ENCODE data around the gene FAM83C. TPM values are rescaled to one million over a fixed set of nuclear protein-coding genes. Genes with fewer than 3 reads are reported as not detected.

The FAM83C gene
- total and polyA plus RNA-seq, 2 donors (not counting 1 experiment from before 2014, with no cell fraction given), result 0.02 TPM; not detected in 1

DNA sequence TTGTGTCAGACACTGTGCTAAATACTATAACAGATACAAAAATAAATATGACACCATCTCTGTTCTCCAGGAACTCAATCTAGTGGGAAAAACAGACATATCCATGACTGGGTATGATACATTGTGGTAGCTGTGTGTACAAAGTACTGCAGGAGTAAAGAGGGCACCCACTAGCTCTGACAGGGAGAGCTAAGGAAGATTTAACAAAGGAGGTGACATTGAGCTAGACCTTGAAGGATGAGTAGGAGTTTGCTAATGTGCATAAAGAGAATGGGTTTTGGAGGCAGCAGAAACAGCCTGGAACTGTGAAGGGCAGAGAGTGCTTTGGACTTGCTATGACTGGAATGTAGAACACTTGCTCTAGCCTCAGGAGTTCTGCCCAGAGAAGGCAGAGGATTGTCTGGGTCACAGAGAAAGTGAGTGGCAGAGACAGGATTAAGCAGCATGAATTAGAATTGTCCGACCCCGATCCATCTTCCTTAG lies 51.4 kb downstream of the FAM83C start:
- Histone ChIP-seq H3K27me3 (ENCODE audit: control insufficient read depth, insufficient read depth, low read length) (peaks cover 13% of the 10 kb centered on the region), H4K20me1 (ENCODE audit: control insufficient read depth, extremely low read depth, insufficient read depth, low read length) (no peaks in the 10 kb centered on the region), H3K4me3 (replicated peaks in 1 of 4; ENCODE audit: control extremely low read depth in 1 of 4, insufficient read depth in 1 of 4, low read depth in 3 of 4, low read length in 4 of 4) (no peak overlapping the region), H3K27ac (ENCODE audit: insufficient read depth, low read length) (no peak overlapping the region), H3K4me1 (ENCODE audit: control insufficient read depth, extremely low read depth, insufficient read depth, low read length) (no peaks in the 10 kb centered on the region), H3K36me3 (ENCODE audit: control insufficient read depth, insufficient read depth, low read length) (no peaks in the 10 kb centered on the region), H3K9me3 (ENCODE audit: control insufficient read depth, insufficient read depth, low read depth, low read length) (no peaks in the 10 kb centered on the region), H3K9ac (ENCODE audit: insufficient read depth, low read length) (no peak overlapping the region), H2AFZ (ENCODE audit: low read length) (no peak overlapping the region), H3K79me2 (ENCODE audit: control insufficient read depth, insufficient read depth, low read length) (no peaks in the 10 kb centered on the region), H3K4me2 (ENCODE audit: extremely low read depth, insufficient read depth, low read length) (no peak overlapping the region)
- TF ChIP-seq, protein P1, sequence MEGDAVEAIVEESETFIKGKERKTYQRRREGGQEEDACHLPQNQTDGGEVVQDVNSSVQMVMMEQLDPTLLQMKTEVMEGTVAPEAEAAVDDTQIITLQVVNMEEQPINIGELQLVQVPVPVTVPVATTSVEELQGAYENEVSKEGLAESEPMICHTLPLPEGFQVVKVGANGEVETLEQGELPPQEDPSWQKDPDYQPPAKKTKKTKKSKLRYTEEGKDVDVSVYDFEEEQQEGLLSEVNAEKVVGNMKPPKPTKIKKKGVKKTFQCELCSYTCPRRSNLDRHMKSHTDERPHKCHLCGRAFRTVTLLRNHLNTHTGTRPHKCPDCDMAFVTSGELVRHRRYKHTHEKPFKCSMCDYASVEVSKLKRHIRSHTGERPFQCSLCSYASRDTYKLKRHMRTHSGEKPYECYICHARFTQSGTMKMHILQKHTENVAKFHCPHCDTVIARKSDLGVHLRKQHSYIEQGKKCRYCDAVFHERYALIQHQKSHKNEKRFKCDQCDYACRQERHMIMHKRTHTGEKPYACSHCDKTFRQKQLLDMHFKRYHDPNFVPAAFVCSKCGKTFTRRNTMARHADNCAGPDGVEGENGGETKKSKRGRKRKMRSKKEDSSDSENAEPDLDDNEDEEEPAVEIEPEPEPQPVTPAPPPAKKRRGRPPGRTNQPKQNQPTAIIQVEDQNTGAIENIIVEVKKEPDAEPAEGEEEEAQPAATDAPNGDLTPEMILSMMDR (conservative IDR thresholded peaks at IDR 0.05 in 1 of 2, IDR thresholded peaks at IDR 0.05 in 1 of 2; ENCODE audit: low read depth in 1 of 2, low read length in 2 of 2), result no peak
- no peak for TF ChIP-seq EZH2 (IDR thresholded peaks at IDR 0.05; ENCODE audit: low read length, missing control alignments)
- DNase-seq (ENCODE audit: low read depth in 2 of 2), result no peak

DNA sequence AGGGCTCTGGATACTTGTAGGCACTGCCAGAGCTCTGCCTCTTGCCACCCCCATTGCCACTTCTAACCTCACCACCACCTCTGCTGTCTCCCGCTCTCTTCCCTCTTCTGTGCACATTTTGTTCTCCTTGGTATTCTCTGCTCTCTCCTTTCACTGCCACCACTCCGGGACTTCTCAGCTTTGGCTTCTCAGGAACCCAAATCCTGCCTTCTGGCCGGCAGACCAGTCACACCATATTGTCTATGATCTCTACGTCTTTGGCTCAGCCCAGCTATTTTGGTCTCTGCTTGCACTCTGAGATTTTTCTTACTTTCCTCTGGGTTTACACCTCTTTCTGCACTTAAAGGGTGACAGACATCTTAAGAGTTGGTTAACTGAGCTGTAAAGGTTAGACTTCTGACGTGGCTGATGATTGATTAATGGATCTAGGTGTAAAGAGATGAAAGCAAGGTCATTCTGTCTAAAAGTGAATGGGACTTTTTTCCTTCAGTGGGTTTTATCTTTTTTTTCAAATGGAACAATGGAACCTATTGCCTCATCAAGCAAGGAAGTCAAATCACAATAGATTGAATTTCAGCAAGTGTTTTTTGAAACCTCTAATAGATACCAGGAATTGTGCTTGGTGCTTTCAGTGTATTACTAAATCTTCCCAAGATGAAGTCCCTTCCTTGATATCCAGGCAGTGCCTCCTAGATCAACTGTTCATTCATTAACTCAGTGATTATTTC lies 52.0 kb downstream of the FAM83C start:
- Histone ChIP-seq H3K4me3 (replicated peaks in 1 of 4; ENCODE audit: control extremely low read depth in 1 of 4, insufficient read depth in 1 of 4, low read depth in 3 of 4, low read length in 4 of 4) (no peak overlapping the region), H3K79me2 (ENCODE audit: control insufficient read depth, insufficient read depth, low read length) (no peaks in the 10 kb centered on the region), H3K36me3 (ENCODE audit: control insufficient read depth, insufficient read depth, low read length) (no peaks in the 10 kb centered on the region), H3K4me2 (ENCODE audit: extremely low read depth, insufficient read depth, low read length) (no peak overlapping the region), H3K27ac (ENCODE audit: insufficient read depth, low read length) (no peak overlapping the region), H4K20me1 (ENCODE audit: control insufficient read depth, extremely low read depth, insufficient read depth, low read length) (no peaks in the 10 kb centered on the region), H3K27me3 (ENCODE audit: control insufficient read depth, insufficient read depth, low read length) (peaks cover 13% of the 10 kb centered on the region), H3K9me3 (ENCODE audit: control insufficient read depth, insufficient read depth, low read depth, low read length) (no peaks in the 10 kb centered on the region), H2AFZ (ENCODE audit: low read length) (no peak overlapping the region), H3K4me1 (ENCODE audit: control insufficient read depth, extremely low read depth, insufficient read depth, low read length) (no peaks in the 10 kb centered on the region), H3K9ac (ENCODE audit: insufficient read depth, low read length) (no peak overlapping the region)
- DNase-seq (ENCODE audit: low read depth in 2 of 2), result no peak
- TF ChIP-seq, protein P1 (conservative IDR thresholded peaks at IDR 0.05 in 1 of 2, IDR thresholded peaks at IDR 0.05 in 1 of 2; ENCODE audit: low read depth in 1 of 2, low read length in 2 of 2), result no peak
- no peak for TF ChIP-seq EZH2 (IDR thresholded peaks at IDR 0.05; ENCODE audit: low read length, missing control alignments)

DNA sequence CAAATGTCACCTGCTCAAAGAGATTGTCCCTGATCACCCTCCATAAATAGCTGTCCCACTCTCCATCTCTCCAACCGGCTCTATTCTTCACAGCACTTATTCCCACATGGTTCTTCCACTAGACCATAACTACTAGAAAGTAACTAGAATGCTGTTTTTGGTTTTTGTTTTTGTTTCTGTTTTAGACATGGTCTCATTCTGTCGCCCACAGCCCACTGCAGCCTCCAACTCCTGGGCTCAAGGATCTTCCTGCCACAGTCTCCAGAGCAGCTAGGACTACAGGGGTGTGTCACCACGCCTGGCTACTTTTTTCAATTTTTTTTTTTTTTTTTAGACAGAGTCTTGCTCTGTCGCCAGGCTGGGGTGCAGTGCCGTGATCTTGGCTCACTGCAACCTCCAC lies 53.5 kb downstream of the FAM83C start:
- no peak for DNase-seq (ENCODE audit: low read depth in 2 of 2)
- no peak overlapping the region for H3K27ac ChIP-seq (ENCODE audit: insufficient read depth, low read length)
- H3K36me3 ChIP-seq (ENCODE audit: control insufficient read depth, insufficient read depth, low read length), result no peaks in the 10 kb centered on the region
- H3K9ac ChIP-seq (ENCODE audit: insufficient read depth, low read length), result no peak overlapping the region
- H2AFZ ChIP-seq (ENCODE audit: low read length), result no peak overlapping the region
- no peaks in the 10 kb centered on the region for H3K9me3 ChIP-seq (ENCODE audit: control insufficient read depth, insufficient read depth, low read depth, low read length)
- no peaks in the 10 kb centered on the region for H3K4me1 ChIP-seq (ENCODE audit: control insufficient read depth, extremely low read depth, insufficient read depth, low read length)
- H3K4me3 ChIP-seq (replicated peaks in 1 of 4; ENCODE audit: control extremely low read depth in 1 of 4, insufficient read depth in 1 of 4, low read depth in 3 of 4, low read length in 4 of 4), result no peak overlapping the region
- H4K20me1 ChIP-seq (ENCODE audit: control insufficient read depth, extremely low read depth, insufficient read depth, low read length), result no peaks in the 10 kb centered on the region
- TF ChIP-seq EZH2 (IDR thresholded peaks at IDR 0.05; ENCODE audit: low read length, missing control alignments), result no peak
- TF ChIP-seq, protein P1 (conservative IDR thresholded peaks at IDR 0.05 in 1 of 2, IDR thresholded peaks at IDR 0.05 in 1 of 2; ENCODE audit: low read depth in 1 of 2, low read length in 2 of 2), result no peak
- no peak overlapping the region for H3K4me2 ChIP-seq (ENCODE audit: extremely low read depth, insufficient read depth, low read length)
- no peaks in the 10 kb centered on the region for H3K79me2 ChIP-seq (ENCODE audit: control insufficient read depth, insufficient read depth, low read length)
- peaks cover 13% of the 10 kb centered on the region for H3K27me3 ChIP-seq (ENCODE audit: control insufficient read depth, insufficient read depth, low read length)

All from fibroblast of lung (primary cell).